Parathyroid adenoma (tissue), 2 donors: Measurements from ENCODE around the gene MAG.
A peak's percentile ranks its signal among the peaks of the same experiment; 100 is the strongest.

Source experiments
- H2AFZ ChIP-seq: fragments of 300-600 bp; sonication (generic); one replicate; pipeline ENCODE4 v1.7.0; 2017; ENCODE audit warnings: antibody characterized with exemption, mild to moderate bottlenecking
- H3K27ac ChIP-seq: fragments of 300-600 bp; sonication (generic); one replicate; pipeline ENCODE4 v1.7.0; 2017
- H3K27me3 ChIP-seq: fragments of 300-600 bp; sonication (generic); one replicate; pipeline ENCODE4 v1.7.0; 2017; ENCODE audit warnings: low read length; ENCODE audit not compliant: control insufficient read depth, insufficient read depth
- H3K36me3 ChIP-seq: fragments of 300-600 bp; sonication (generic); one replicate; pipeline ENCODE4 v1.7.0; 2017; ENCODE audit warnings: low read length; ENCODE audit not compliant: control insufficient read depth, insufficient read depth
- H3K4me1 ChIP-seq: fragments of 300-600 bp; sonication (generic); one replicate; pipeline ENCODE4 v1.7.0; 2017; ENCODE audit warnings: control low read depth
- H3K4me2 ChIP-seq: fragments of 300-600 bp; sonication (generic); one replicate; pipeline ENCODE4 v1.7.0; 2017; ENCODE audit warnings: low read length
- H3K4me3 ChIP-seq: fragments of 300-600 bp; sonication (generic); one replicate; pipeline ENCODE4 v1.7.0; 2017; ENCODE audit warnings: low read depth, low read length
- H3K79me2 ChIP-seq: fragments of 300-600 bp; sonication (generic); one replicate; pipeline ENCODE4 v1.7.0; 2017; ENCODE audit warnings: control low read depth
- H3K9ac ChIP-seq: fragments of 300-600 bp; sonication (generic); one replicate; pipeline ENCODE4 v1.7.0; 2017; ENCODE audit warnings: mild to moderate bottlenecking
- H3K9me3 ChIP-seq: fragments of 300-600 bp; sonication (generic); one replicate; pipeline ENCODE4 v1.7.0; 2017; ENCODE audit warnings: low read length; ENCODE audit not compliant: control insufficient read depth
- TF ChIP-seq, protein P1 (sequence below): fragments of 300-600 bp; sonication (generic); IDR thresholded peaks from one replicate; pipeline ENCODE4 v1.7.0; 2017; ENCODE audit warnings: antibody characterized with exemption, mild to moderate bottlenecking
- donor health status: primary hyperparathyroidism.

Gene MAG

DNA sequence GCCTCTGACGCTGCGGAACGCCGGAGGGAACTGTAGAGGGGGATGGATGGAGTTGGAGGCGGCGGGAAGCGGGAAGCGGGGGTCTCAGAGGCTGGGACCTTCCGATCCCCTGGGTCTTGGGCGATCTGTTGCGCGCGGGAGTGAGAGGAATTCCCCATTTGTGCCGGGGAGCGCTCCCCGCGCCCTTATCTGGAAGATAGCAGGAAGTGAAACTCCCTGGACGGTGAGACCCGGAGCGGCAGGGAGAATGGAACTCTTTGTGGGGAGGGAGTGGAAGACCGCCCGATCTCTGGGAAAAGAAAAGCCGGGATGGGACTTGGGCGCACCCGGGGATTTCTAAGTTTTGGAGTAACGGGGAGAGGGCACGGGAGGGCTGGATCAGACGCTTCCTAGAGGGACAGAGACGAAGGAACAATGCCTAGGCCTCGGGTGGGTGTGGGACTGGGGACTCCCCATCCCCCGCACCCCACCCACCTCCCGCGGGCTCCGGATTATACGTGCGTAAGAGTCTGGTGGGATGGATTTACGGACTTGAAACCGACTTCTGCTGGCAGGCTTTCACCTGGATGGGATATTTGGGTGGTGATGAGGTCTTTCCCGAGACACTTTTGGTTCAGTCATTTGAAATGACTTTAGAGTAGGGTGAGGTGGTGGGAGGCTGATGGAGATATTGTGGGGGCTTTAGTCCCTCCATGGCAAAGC is 42.7 kb upstream of the MAG start:
- peak overlapping the region; percentile 86 for H3K4me3 ChIP-seq
- no peaks in the 10 kb centered on the region for H3K9me3 ChIP-seq
- H3K79me2 ChIP-seq: peaks cover 3% of the 10 kb centered on the region
- peak overlapping the region; percentile 99 for H2AFZ ChIP-seq
- TF ChIP-seq, protein P1, sequence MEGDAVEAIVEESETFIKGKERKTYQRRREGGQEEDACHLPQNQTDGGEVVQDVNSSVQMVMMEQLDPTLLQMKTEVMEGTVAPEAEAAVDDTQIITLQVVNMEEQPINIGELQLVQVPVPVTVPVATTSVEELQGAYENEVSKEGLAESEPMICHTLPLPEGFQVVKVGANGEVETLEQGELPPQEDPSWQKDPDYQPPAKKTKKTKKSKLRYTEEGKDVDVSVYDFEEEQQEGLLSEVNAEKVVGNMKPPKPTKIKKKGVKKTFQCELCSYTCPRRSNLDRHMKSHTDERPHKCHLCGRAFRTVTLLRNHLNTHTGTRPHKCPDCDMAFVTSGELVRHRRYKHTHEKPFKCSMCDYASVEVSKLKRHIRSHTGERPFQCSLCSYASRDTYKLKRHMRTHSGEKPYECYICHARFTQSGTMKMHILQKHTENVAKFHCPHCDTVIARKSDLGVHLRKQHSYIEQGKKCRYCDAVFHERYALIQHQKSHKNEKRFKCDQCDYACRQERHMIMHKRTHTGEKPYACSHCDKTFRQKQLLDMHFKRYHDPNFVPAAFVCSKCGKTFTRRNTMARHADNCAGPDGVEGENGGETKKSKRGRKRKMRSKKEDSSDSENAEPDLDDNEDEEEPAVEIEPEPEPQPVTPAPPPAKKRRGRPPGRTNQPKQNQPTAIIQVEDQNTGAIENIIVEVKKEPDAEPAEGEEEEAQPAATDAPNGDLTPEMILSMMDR: no peak
- H3K27me3 ChIP-seq: no peaks in the 10 kb centered on the region
- H3K4me2 ChIP-seq: peak overlapping the region; percentile 79
- no peaks in the 10 kb centered on the region for H3K36me3 ChIP-seq
- peak overlapping the region; percentile 39 for H3K9ac ChIP-seq
- H3K4me1 ChIP-seq: no peaks in the 10 kb centered on the region
- peak overlapping the region; percentile 99 for H3K27ac ChIP-seq

DNA sequence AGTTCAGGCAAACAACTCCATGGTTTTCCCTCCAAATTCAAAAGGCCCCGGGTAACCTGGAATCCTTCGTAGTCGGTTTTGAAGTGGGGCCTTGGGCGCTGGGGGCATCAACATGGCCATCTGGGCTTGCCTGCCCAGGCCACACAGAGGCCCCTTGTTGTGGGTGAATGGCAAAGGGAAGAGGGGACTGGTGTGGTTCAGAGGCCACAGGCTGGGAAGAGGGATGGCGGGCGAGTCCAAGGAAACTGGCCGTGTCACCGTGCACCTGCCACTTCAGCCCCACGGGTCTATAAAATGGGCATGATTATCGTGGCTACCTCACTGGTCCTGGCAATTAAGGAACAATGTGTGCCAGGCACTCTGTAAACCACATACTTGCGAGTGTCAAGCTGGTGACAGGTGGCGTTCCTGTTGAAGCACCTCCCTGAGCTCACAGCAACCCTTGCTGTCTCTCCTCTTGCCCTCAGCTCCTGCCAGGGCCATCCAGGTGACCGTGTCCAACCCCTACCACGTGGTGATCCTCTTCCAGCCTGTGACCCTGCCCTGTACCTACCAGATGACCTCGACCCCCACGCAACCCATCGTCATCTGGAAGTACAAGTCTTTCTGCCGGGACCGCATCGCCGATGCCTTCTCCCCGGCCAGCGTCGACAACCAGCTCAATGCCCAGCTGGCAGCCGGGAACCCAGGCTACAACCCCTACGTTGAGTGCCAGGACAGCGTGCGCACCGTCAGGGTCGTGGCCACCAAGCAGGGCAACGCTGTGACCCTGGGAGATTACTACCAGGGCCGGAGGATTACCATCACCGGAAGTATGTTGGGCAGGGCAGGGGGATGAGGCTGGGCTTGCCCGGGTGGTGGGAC is 41.9 kb upstream of the MAG start:
- H3K9ac ChIP-seq: no peak overlapping the region
- peak overlapping the region; percentile 79 for H3K4me2 ChIP-seq
- H3K27ac ChIP-seq: no peak overlapping the region

DNA sequence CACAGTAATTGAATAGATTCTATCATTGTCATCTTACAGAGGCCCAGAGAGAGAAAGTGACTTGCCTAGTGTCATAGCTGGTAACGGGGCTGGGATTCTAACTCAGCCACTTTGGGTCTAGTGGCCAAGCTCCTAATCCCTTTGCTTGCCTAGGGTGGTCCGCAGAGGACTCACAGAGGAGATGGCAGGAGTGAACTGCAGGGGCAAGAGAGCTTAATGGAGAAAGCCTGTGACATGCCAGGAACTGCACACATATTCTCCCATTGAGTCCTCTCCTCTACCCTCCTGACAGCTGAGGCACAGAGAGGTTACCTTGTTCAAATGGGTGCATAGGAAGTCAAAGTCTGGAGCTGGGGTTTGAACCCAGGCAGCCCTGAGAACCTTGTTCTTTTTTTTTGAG is 40.5 kb upstream of the MAG start:
- H3K27ac ChIP-seq: no peak overlapping the region
- H2AFZ ChIP-seq: no peak overlapping the region
- no peaks in the 10 kb centered on the region for H3K9me3 ChIP-seq
- H3K4me3 ChIP-seq: no peak overlapping the region
- no peaks in the 10 kb centered on the region for H3K4me1 ChIP-seq
- H3K36me3 ChIP-seq: no peaks in the 10 kb centered on the region
- H3K4me2 ChIP-seq: no peak overlapping the region
- H3K9ac ChIP-seq: no peak overlapping the region
- no peaks in the 10 kb centered on the region for H3K27me3 ChIP-seq
- TF ChIP-seq, protein P1: no peak
- peaks cover 3% of the 10 kb centered on the region for H3K79me2 ChIP-seq

More for the DNA sequence above, 41.9 kb upstream of the MAG start:
- TF ChIP-seq, protein P1: no peak
- no peaks in the 10 kb centered on the region for H3K4me1 ChIP-seq
- no peaks in the 10 kb centered on the region for H3K36me3 ChIP-seq
- no peaks in the 10 kb centered on the region for H3K27me3 ChIP-seq
- no peaks in the 10 kb centered on the region for H3K9me3 ChIP-seq
- peaks cover 3% of the 10 kb centered on the region for H3K79me2 ChIP-seq
- H2AFZ ChIP-seq: no peak overlapping the region
- H3K4me3 ChIP-seq: peak overlapping the region; percentile 86

DNA sequence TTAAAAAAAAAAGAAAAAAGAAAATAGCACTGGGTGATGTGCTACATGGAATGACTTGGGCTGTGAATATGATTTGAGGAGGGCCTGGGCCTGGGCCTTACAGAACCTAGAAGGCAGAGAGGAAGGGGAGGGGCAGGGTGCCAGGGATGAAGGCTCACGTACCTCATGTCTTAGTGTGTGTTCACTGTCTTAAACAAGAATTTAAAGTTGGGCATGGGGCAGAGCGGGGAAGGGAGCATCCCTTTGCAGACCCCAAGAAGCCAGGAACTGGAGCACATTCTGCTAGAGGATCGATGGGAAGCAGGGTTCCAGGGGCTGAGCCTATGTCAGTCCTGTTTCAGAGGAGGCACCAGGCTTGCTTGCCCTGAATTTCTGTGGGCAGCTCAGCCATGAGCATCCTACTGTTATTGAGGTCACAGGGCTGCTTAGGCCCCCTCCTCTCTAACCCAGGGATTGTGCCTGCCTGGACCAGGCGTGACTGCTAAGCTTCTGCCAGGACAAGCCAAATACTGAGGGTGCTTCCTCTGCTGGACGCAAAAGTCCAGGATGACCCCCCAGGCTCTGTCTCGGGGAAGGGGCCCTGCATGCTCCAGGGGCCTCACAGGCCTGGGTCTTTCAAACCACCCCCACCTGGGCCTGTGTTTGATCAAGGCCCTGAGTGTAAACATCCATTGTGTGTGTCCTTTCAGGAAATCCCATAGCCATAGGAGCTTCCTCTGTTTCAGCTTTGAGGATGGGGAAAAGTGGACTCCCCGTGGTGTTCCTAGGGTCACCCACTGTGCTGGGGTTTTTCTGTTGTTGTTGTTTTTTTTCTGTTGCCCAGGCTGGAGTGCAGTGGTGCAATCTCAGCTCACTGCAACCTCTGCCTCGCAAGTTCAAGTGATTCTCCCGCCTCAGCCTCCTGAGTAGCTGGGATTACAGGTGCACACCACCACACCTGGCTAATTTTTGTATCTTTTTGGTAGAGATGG is 38.4 kb upstream of the MAG start:
- no peaks in the 10 kb centered on the region for H3K36me3 ChIP-seq
- H2AFZ ChIP-seq: no peak overlapping the region
- H3K9ac ChIP-seq: no peak overlapping the region
- H3K27me3 ChIP-seq: no peaks in the 10 kb centered on the region
- TF ChIP-seq, protein P1: no peak
- H3K79me2 ChIP-seq: peaks cover 5% of the 10 kb centered on the region
- no peak overlapping the region for H3K4me3 ChIP-seq
- no peak overlapping the region for H3K4me2 ChIP-seq
- H3K27ac ChIP-seq: no peak overlapping the region
- H3K9me3 ChIP-seq: no peaks in the 10 kb centered on the region
- H3K4me1 ChIP-seq: no peaks in the 10 kb centered on the region
